Gastrocnemius medialis (tissue), 4 donors: Measurements from ENCODE around the gene EIPR1. TPM values are rescaled to one million over a fixed set of nuclear protein-coding genes. Genes with fewer than 3 reads are reported as not detected.

Source experiments
- ATAC-seq, 2 donors: fragments of 150-250 bp; one replicate each; pipeline ENCODE4 v1.9.1; 2016
- DNase-seq, 2 donors: peaks; one replicate each; pipeline ENCODE4 v3.0.0-alpha.2; 2019
- H3K27ac ChIP-seq, 4 donors: fragments of 200-600 bp; sonication (generic); 1 replicate in 1 of 4; 2 replicates in 3 of 4; pipeline ENCODE4 v1.5.1; 2016 to 2018; ENCODE audit warnings: mild to moderate bottlenecking in 2 of 4, moderate library complexity in 1 of 4
- H3K27me3 ChIP-seq, 3 donors: fragments of 200-600 bp; sonication (generic) in 2 of 3; 1 replicate in 1 of 3; 2 replicates in 2 of 3; pipeline versions ENCODE4 v1.5.1 to v1.6.0; 2016 to 2019; ENCODE audit warnings: mild to moderate bottlenecking in 1 of 3, moderate library complexity in 1 of 3
- H3K36me3 ChIP-seq, 2 donors: fragments of 200-600 bp; sonication (generic) in 1 of 2; one replicate each; pipeline ENCODE4 v1.5.1; 2017 to 2018
- H3K4me1 ChIP-seq, 2 donors: fragments of 200-600 bp; sonication (generic) in 1 of 2; one replicate each; pipeline ENCODE4 v1.5.1; 2016 to 2017; ENCODE audit warnings: mild to moderate bottlenecking in 2 of 2
- H3K4me3 ChIP-seq, 4 donors: fragments of 200-600 bp; sonication (generic) in 3 of 4; 1 replicate in 1 of 4; 2 replicates in 3 of 4; pipeline ENCODE4 v1.5.1; 2016 to 2019; ENCODE audit warnings: mild to moderate bottlenecking in 2 of 4
- H3K9me3 ChIP-seq, 3 donors: fragments of 200-600 bp; sonication (generic) in 2 of 3; 1 replicate in 1 of 3; 2 replicates in 2 of 3; pipeline ENCODE4 v1.5.1; 2016 to 2019
- POLR2A ChIP-seq, 2 donors: fragments of 450-650 bp; IDR thresholded peaks; one replicate each; pipeline ENCODE4 v1.6.1; 2017; ENCODE audit warnings: antibody characterized with exemption in 2 of 2, mild to moderate bottlenecking in 2 of 2, moderate library complexity in 2 of 2
- in situ Hi-C, 4 donors: fragments of 200-750 bp; cut with MboI; loops; one replicate each; pipeline versions ENCODE4 v1.15.0 to v1.8.0; 2017; ENCODE audit warnings: low sequenced_read_pairs in 4 of 4
- intact Hi-C: fragments of 100-400 bp; cut with DNase I; formaldehyde crosslinking; loops from one replicate; pipeline ENCODE4 v1.15.1; 2023; ENCODE audit warnings: low total_unique reads
- total RNA-seq, 4 donors: library from RNA; depleted of rRNA; stranded (reverse); fragments of >200 nt; gene quantifications; one replicate each; pipeline versions ENCODE4 v1.1.0 to v1.2.3, GENCODE V29; 2016
- TF ChIP-seq, protein P1 (sequence below), 5 experiments: fragments of 450-650 bp in 3 of 5; fragments of 200-600 bp in 2 of 5; sonication (generic) in 2 of 5; IDR thresholded peaks in 4 of 5; conservative IDR thresholded peaks in 1 of 5; 1 replicate in 4 of 5; 2 replicates in 1 of 5; pipeline ENCODE4 v1.5.1; 2016 to 2019; ENCODE audit warnings: antibody characterized with exemption in 5 of 5, mild to moderate bottlenecking in 3 of 5, moderate library complexity in 3 of 5

Gene EIPR1
- total RNA-seq, 4 donors from 2014 or later, result 23.2 to 30.5 (median 24.4) TPM

DNA sequence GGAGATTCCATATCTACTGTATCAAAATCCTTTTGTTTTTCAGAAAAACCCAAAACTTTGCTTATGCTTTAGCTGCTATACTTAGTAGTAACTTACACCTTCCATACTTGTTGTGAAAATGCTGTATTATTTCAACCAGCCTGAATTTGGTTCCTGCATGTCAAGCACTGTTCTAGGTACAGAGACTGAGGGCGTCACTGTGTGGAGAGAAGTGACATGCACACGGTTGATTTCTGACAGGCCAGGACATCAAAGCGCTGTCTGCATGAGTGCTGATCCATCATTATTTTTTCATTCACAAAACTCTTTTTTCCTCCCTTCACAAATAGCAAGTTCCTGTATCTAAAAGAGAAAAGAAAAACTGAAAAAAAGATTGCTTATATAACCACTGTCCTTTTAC, 33.5 kb upstream of the EIPR1 start:
- ATAC-seq, result no peak
- Histone ChIP-seq H3K27me3 (no peaks in the 10 kb centered on the region), H3K27ac (no peak overlapping the region), H3K4me3 (no peak overlapping the region), H3K36me3 (no peaks in the 10 kb centered on the region), H3K9me3 (no peaks in the 10 kb centered on the region), H3K4me1 (peaks cover 0 to 12% of the 10 kb centered on the region in 2 donors)
- TF ChIP-seq POLR2A (IDR thresholded peaks at IDR 0.05), result no peak
- TF ChIP-seq, protein P1, sequence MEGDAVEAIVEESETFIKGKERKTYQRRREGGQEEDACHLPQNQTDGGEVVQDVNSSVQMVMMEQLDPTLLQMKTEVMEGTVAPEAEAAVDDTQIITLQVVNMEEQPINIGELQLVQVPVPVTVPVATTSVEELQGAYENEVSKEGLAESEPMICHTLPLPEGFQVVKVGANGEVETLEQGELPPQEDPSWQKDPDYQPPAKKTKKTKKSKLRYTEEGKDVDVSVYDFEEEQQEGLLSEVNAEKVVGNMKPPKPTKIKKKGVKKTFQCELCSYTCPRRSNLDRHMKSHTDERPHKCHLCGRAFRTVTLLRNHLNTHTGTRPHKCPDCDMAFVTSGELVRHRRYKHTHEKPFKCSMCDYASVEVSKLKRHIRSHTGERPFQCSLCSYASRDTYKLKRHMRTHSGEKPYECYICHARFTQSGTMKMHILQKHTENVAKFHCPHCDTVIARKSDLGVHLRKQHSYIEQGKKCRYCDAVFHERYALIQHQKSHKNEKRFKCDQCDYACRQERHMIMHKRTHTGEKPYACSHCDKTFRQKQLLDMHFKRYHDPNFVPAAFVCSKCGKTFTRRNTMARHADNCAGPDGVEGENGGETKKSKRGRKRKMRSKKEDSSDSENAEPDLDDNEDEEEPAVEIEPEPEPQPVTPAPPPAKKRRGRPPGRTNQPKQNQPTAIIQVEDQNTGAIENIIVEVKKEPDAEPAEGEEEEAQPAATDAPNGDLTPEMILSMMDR (IDR thresholded peaks at IDR 0.05 in 4 of 5, conservative IDR thresholded peaks at IDR 0.05 in 1 of 5), result no peak
- no peak for DNase-seq
- in situ Hi-C loops (no loop called here), intact Hi-C loops (no loop called here)

DNA sequence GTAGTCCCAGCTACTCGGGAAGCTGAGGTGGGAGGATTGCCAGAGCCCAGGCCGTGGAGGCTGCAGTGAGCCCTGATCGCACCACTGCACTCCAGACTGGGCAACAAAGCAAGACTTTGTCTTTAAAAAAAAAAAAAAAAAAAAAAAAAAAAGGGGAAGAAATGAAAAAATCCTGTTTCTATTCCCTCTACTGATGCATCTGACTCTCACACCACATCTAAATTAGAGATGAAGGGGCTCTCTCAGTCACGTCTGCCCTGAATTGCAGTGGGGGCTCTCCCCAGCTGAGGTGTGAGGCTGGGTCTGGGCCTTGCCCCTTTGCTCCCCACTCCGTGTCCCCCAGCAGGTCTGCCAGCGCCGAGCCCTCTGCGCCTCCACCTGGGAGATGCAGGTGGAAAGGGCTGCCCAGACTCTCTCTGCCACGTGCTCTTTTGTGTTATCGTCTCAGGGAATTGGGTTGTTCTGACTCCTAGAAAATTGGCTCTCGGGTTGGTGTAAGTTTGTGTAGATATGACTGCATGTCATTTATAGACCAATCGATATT, 32.1 kb upstream of the EIPR1 start:
- intact Hi-C loops, result no loop called here
- Histone ChIP-seq H3K36me3 (no peaks in the 10 kb centered on the region), H3K4me1 (peaks cover 0 to 18% of the 10 kb centered on the region in 2 donors), H3K27ac (no peak overlapping the region), H3K4me3 (no peak overlapping the region), H3K27me3 (no peaks in the 10 kb centered on the region), H3K9me3 (no peaks in the 10 kb centered on the region)
- no peak for TF ChIP-seq POLR2A (IDR thresholded peaks at IDR 0.05)
- TF ChIP-seq, protein P1 (IDR thresholded peaks at IDR 0.05 in 4 of 5, conservative IDR thresholded peaks at IDR 0.05 in 1 of 5), result no peak
- no peak for DNase-seq
- ATAC-seq, result no peak
- in situ Hi-C loops, result no loop called here

DNA sequence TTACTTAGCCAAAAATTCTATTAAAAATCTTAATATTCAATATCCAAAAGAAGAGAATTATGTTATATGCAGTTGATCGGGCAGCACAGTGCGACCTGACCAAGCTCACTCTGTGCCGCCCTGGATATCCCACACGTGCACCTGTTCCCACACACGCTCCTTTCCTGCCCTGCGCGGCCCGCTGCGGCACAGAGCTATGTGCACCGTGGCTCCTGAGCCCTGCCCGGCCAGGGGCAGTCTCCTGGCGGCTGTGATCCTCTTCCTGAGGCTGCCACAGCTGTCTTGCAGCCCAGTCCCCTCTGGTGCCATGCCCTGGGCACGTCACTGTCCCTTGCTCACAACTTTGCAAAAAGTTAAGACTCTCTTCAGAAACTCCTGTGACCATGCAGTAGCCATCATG, 31.2 kb upstream of the EIPR1 start:
- no peak for TF ChIP-seq POLR2A (IDR thresholded peaks at IDR 0.05)
- TF ChIP-seq, protein P1 (IDR thresholded peaks at IDR 0.05 in 4 of 5, conservative IDR thresholded peaks at IDR 0.05 in 1 of 5), result no peak
- DNase-seq, result no peak
- H3K4me3 ChIP-seq, result no peak overlapping the region
- peaks cover 0 to 20% of the 10 kb centered on the region in 2 donors for H3K4me1 ChIP-seq
- no peaks in the 10 kb centered on the region for H3K27me3 ChIP-seq
- no peaks in the 10 kb centered on the region for H3K9me3 ChIP-seq
- intact Hi-C loops, result no loop called here
- no peak for ATAC-seq
- no peak overlapping the region for H3K27ac ChIP-seq
- H3K36me3 ChIP-seq, result no peaks in the 10 kb centered on the region
- in situ Hi-C loops, result no loop called here

DNA sequence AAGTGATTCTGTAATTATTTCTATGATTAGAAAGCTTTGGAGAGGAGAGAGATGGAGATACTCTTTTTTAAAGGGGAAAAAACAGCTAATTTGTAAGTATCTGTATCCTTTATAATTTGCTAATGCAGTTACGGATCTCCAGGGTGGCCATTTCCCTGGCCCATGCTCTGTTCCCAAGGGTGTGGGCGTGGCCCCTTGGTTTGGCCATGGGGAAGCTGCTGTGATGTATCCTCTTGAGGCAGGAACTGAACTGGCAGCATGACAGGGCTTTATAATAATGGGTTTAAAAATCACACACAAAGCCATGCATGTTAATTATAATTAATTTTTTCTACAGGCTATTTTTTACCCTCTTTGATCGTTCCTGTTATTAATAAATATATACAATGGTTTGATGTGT, 28.9 kb upstream of the EIPR1 start:
- Histone ChIP-seq H3K9me3 (no peaks in the 10 kb centered on the region), H3K4me3 (no peak overlapping the region), H3K27me3 (no peaks in the 10 kb centered on the region), H3K27ac (peak overlapping the region in 2 of 4 donors; percentile 16 to 23), H3K4me1 (peaks cover 0 to 20% of the 10 kb centered on the region in 2 donors), H3K36me3 (peaks cover 0 to 9% of the 10 kb centered on the region in 2 donors)
- DNase-seq (no peak), ATAC-seq (no peak)
- intact Hi-C loops, result no loop called here
- in situ Hi-C loops, result no loop called here
- no peak for TF ChIP-seq POLR2A (IDR thresholded peaks at IDR 0.05)
- TF ChIP-seq, protein P1 (IDR thresholded peaks at IDR 0.05 in 4 of 5, conservative IDR thresholded peaks at IDR 0.05 in 1 of 5), result no peak

DNA sequence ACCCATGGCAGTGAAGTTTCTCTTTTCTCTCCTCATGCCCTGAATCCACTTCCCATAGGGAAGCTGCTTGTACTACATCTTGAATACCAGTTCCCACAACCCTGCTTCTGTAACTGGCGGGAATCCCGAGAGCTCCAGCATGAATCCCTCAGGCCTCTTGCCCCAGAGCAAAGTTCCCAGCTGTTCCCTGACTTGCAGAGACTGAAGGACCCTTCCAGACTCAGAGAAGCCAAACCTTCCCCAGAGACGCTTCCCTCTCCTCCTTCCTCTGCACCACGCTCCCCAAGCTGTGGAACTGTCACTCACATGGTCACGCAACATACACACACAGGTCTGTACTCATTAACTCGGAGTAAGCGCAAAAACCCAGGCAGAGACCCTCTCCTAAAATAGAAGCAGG, 28.3 kb upstream of the EIPR1 start:
- in situ Hi-C loops, result no loop called here
- intact Hi-C loops, result no loop called here
- Histone ChIP-seq H3K36me3 (peaks cover 0 to 9% of the 10 kb centered on the region in 2 donors), H3K27ac (peak overlapping the region in 3 of 4 donors; percentile 11 to 23 (median 16)), H3K4me1 (peaks cover 0 to 20% of the 10 kb centered on the region in 2 donors), H3K9me3 (no peaks in the 10 kb centered on the region), H3K4me3 (no peak overlapping the region), H3K27me3 (no peaks in the 10 kb centered on the region)
- ATAC-seq, result no peak
- no peak for DNase-seq
- TF ChIP-seq, protein P1 (IDR thresholded peaks at IDR 0.05 in 4 of 5, conservative IDR thresholded peaks at IDR 0.05 in 1 of 5), result no peak
- TF ChIP-seq POLR2A (IDR thresholded peaks at IDR 0.05), result no peak
